Fibroblast of lung (primary cell): Measurements from ENCODE around the gene PPM1H.

Experiments used
- CTCF ChIP-seq, 2 donors: IDR thresholded peaks in 1 of 2; conservative IDR thresholded peaks in 1 of 2; 1 replicate in 1 of 2; 2 replicates in 1 of 2; pipeline ENCODE4 v1.5.1; 2011 to 2012; ENCODE audit warnings: low read length in 2 of 2, control low read depth in 1 of 2, inconsistent platforms in 1 of 2, low read depth in 1 of 2, mild to moderate bottlenecking in 1 of 2
- EZH2 ChIP-seq: IDR thresholded peaks from 2 replicates; pipeline ENCODE4 v1.5.1; 2012; ENCODE audit warnings: low read length, control low read depth, mild to moderate bottlenecking; ENCODE audit errors: missing control alignments

GRCh38 chr12:62622177-62622576 lies 312.8 kb downstream of the PPM1H start:
- TF ChIP-seq EZH2: no peak
- TF ChIP-seq CTCF (conservative IDR thresholded peaks at IDR 0.05 in 1 of 2, IDR thresholded peaks at IDR 0.05 in 1 of 2; ENCODE audit: low read depth in 1 of 2, low read length in 2 of 2): no peak
